Neuronal stem cell (in vitro differentiated cells): ENCODE measurements around the gene CCDC85B. TPM values are rescaled to one million over a fixed set of nuclear protein-coding genes. Genes with fewer than 3 reads are reported as not detected.

Experiments used
- DNase-seq: peaks from one replicate; pipeline ENCODE4 v3.0.0-alpha.2; 2013; ENCODE audit warnings: low spot score
- H2AFZ ChIP-seq: one replicate; pipeline ENCODE4 v1.6.1; 2013; ENCODE audit warnings: mild to moderate bottlenecking, low read length, inconsistent platforms
- H2AK5ac ChIP-seq: 2 replicates; pipeline ENCODE4 v1.6.1; 2013; ENCODE audit warnings: low read depth, mild to moderate bottlenecking, inconsistent platforms, low read length, moderate library complexity, mixed read lengths
- H2BK120ac ChIP-seq: 2 replicates; pipeline ENCODE4 v1.6.1; 2013; ENCODE audit warnings: low read depth, mild to moderate bottlenecking, inconsistent platforms, low read length, moderate library complexity, mixed read lengths
- H2BK12ac ChIP-seq: one replicate; pipeline ENCODE4 v1.6.1; 2013; ENCODE audit warnings: low read length, inconsistent platforms
- H2BK15ac ChIP-seq: 2 replicates; pipeline ENCODE4 v1.6.1; 2013; ENCODE audit warnings: mild to moderate bottlenecking, low read length, inconsistent platforms, mixed read lengths
- H2BK5ac ChIP-seq: one replicate; pipeline ENCODE4 v1.6.1; 2013; ENCODE audit warnings: inconsistent platforms, mild to moderate bottlenecking, low read length, moderate library complexity
- H3K14ac ChIP-seq: one replicate; pipeline ENCODE4 v1.6.1; 2013; ENCODE audit warnings: low read length, inconsistent platforms
- H3K18ac ChIP-seq: 2 replicates; pipeline ENCODE4 v1.6.1; 2013; ENCODE audit warnings: low read length, inconsistent platforms
- H3K23ac ChIP-seq: 2 replicates; pipeline ENCODE4 v1.6.1; 2013; ENCODE audit warnings: low read depth, mild to moderate bottlenecking, mixed read lengths, low read length, inconsistent platforms; ENCODE audit not compliant: poor library complexity
- H3K27ac ChIP-seq: replicated peaks from 3 replicates; pipeline ENCODE4 v1.5.1; 2013; ENCODE audit warnings: low read length, inconsistent platforms
- H3K27me3 ChIP-seq, 3 experiments: 2 replicates each; pipeline ENCODE4 v1.6.1; 2013; ENCODE audit warnings: low read length in 3 of 3, mild to moderate bottlenecking in 2 of 3, inconsistent platforms in 1 of 3, low read depth in 1 of 3, mixed read lengths in 1 of 3, moderate library complexity in 1 of 3; ENCODE audit not compliant: control insufficient read depth in 3 of 3, insufficient read depth in 3 of 3
- H3K36me3 ChIP-seq, 2 donors: replicated peaks in 1 of 2; 2 replicates each; pipeline ENCODE4 v1.6.1; 2013; ENCODE audit warnings: low read length in 2 of 2; ENCODE audit not compliant: control insufficient read depth in 2 of 2, insufficient read depth in 2 of 2
- H3K4ac ChIP-seq: 2 replicates; pipeline ENCODE4 v1.6.1; 2013; ENCODE audit warnings: inconsistent platforms, mild to moderate bottlenecking, low read length, moderate library complexity
- H3K4me1 ChIP-seq, 2 donors: 1 replicate in 1 of 2; 2 replicates in 1 of 2; pipeline ENCODE4 v1.6.1; 2013; ENCODE audit warnings: low read length in 2 of 2, low read depth in 1 of 2; ENCODE audit not compliant: control insufficient read depth in 2 of 2, insufficient read depth in 1 of 2
- H3K4me2 ChIP-seq: one replicate; pipeline ENCODE4 v1.6.1; 2013; ENCODE audit warnings: mild to moderate bottlenecking, low read length, inconsistent platforms; ENCODE audit not compliant: insufficient read depth, poor library complexity, severe bottlenecking
- H3K4me3 ChIP-seq, 2 donors: 2 replicates each; pipeline ENCODE4 v1.5.1; 2013; ENCODE audit warnings: low read length in 2 of 2, mild to moderate bottlenecking in 2 of 2, inconsistent platforms in 1 of 2, moderate library complexity in 1 of 2
- H3K79me1 ChIP-seq: one replicate; pipeline ENCODE4 v1.6.1; 2013; ENCODE audit warnings: low read depth, mild to moderate bottlenecking, inconsistent platforms, low read length, moderate library complexity
- H3K9ac ChIP-seq: one replicate; pipeline ENCODE4 v1.6.1; 2013; ENCODE audit warnings: mild to moderate bottlenecking, low read depth, low read length, inconsistent platforms; ENCODE audit not compliant: poor library complexity
- H3K9me3 ChIP-seq, 2 donors: replicated peaks in 1 of 2; 2 replicates each; pipeline versions ENCODE3 to v1.6.1; 2013; ENCODE audit warnings: low read length in 2 of 2, mild to moderate bottlenecking in 2 of 2, inconsistent platforms in 1 of 2, low read depth in 1 of 2, mixed read lengths in 1 of 2, moderate library complexity in 1 of 2; ENCODE audit not compliant: control insufficient read depth in 2 of 2, insufficient read depth in 1 of 2
- H4K8ac ChIP-seq: one replicate; pipeline ENCODE4 v1.6.1; 2013; ENCODE audit warnings: low read depth, mild to moderate bottlenecking, inconsistent platforms, low read length, moderate library complexity
- H4K91ac ChIP-seq: one replicate; pipeline ENCODE4 v1.6.1; 2013; ENCODE audit warnings: low read length, low read depth, mild to moderate bottlenecking, inconsistent platforms; ENCODE audit not compliant: poor library complexity
- WGBS, 2 donors: extraction: QIAGEN DNeasy Blood & Tissue Kit; methylation state at CpG; one replicate each; pipeline ENCODE4 v1.1.7; 2013; ENCODE audit warnings: missing lambda C conversion rate in 2 of 2, mixed read lengths in 1 of 2; ENCODE audit not compliant: insufficient read length in 2 of 2, insufficient replicate concordance in 1 of 2; ENCODE audit errors: extremely low coverage in 2 of 2; 5-methylcytosine and 5-hydroxymethylcytosine counted together
- polyA plus RNA-seq, 2 experiments: library from polyadenylated mRNA; stranded (reverse); fragments of 200-250 nt; gene quantifications; one replicate each; pipeline ENCODE4 v1.2.3, GENCODE V29; 2013

CCDC85B gene
- 10.5 TPM for polyA plus RNA-seq (2013, experiment 1 of 2)
- 9.7 TPM for polyA plus RNA-seq (2013, experiment 2 of 2)

- H2AK5ac ChIP-seq = peak within 1 kb of the TSS; percentile 97
- H3K4me2 ChIP-seq = peak within 1 kb of the TSS; percentile 100
- peak within 1 kb of the TSS; percentile 98 for H3K18ac ChIP-seq
- peak within 1 kb of the TSS; percentile 48 for H3K27ac ChIP-seq
- no peak within 1 kb of the TSS for H4K91ac ChIP-seq
- H2BK12ac ChIP-seq = peak within 1 kb of the TSS; percentile 52
- H3K27me3 ChIP-seq = peaks cover 0 to 15% (median 0%) of the 10 kb centered on the region in 3 experiments
- H3K4ac ChIP-seq = peak within 1 kb of the TSS; percentile 80
- peak; percentile 93 for DNase-seq
- peaks cover 10 to 15% of the 10 kb centered on the region in 2 donors for H3K36me3 ChIP-seq
- no CpG with 5 or more reads among the region's 94 CpGs for WGBS, 2 donors
- peak within 1 kb of the TSS; percentile 94 for H3K23ac ChIP-seq
- H3K79me1 ChIP-seq = peaks cover 3% of the 10 kb centered on the region
- peak within 1 kb of the TSS; percentile 57 to 86 for H3K4me3 ChIP-seq
- peak within 1 kb of the TSS; percentile 96 for H3K9ac ChIP-seq
- H3K14ac ChIP-seq = peak within 1 kb of the TSS; percentile 99
- peak within 1 kb of the TSS; percentile 90 for H2AFZ ChIP-seq
- peaks cover 24 to 27% of the 10 kb centered on the region in 2 donors for H3K4me1 ChIP-seq
- H2BK5ac ChIP-seq = peak within 1 kb of the TSS; percentile 89
- no peaks in the 10 kb centered on the region for H3K9me3 ChIP-seq
- H2BK120ac ChIP-seq = peak within 1 kb of the TSS; percentile 93
- H2BK15ac ChIP-seq = peak within 1 kb of the TSS; percentile 42
- peak within 1 kb of the TSS; percentile 85 for H4K8ac ChIP-seq
These were observed at the start of gene CCDC85B for GRCh38 chr11:65890324-65891218. Gene CCDC85B (plus strand): TSS chr11:65890673. CDS start chr11:65890784, 111 bp downstream.

GRCh38 chr11:65842144-65842543 lies 48.3 kb upstream of the CCDC85B start:
- H4K91ac ChIP-seq = no peak overlapping the region
- no peak overlapping the region for H4K8ac ChIP-seq
- no peak overlapping the region for H3K9ac ChIP-seq
- H3K4me2 ChIP-seq = no peak overlapping the region
- H3K4ac ChIP-seq = no peak overlapping the region
- no peak overlapping the region for H2AK5ac ChIP-seq
- no peak overlapping the region for H2BK5ac ChIP-seq
- H3K9me3 ChIP-seq = peaks cover 0 to 3% of the 10 kb centered on the region in 2 donors
- H3K79me1 ChIP-seq = no peaks in the 10 kb centered on the region
- H2BK12ac ChIP-seq = no peak overlapping the region
- no peak overlapping the region for H3K4me3 ChIP-seq
- no peak overlapping the region for H3K18ac ChIP-seq
- no peaks in the 10 kb centered on the region for H3K36me3 ChIP-seq
- no peak overlapping the region for H3K27ac ChIP-seq
- H2BK120ac ChIP-seq = no peak overlapping the region
- no peaks in the 10 kb centered on the region for H3K4me1 ChIP-seq
- no peaks in the 10 kb centered on the region for H3K27me3 ChIP-seq
- WGBS, 2 donors = no CpG with 5 or more reads among the region's 4 CpGs
- H2AFZ ChIP-seq = no peak overlapping the region
- no peak overlapping the region for H2BK15ac ChIP-seq
- no peak for DNase-seq
- H3K23ac ChIP-seq = no peak overlapping the region
- H3K14ac ChIP-seq = no peak overlapping the region

- no peak overlapping the region for H3K18ac ChIP-seq
- no peak overlapping the region for H3K4me2 ChIP-seq
- H3K4me1 ChIP-seq = no peaks in the 10 kb centered on the region
- no peak overlapping the region for H4K91ac ChIP-seq
- no peak overlapping the region for H3K27ac ChIP-seq
- no peak overlapping the region for H2AK5ac ChIP-seq
- no peak overlapping the region for H2BK15ac ChIP-seq
- no peak for DNase-seq
- H3K4me3 ChIP-seq = no peak overlapping the region
- no peak overlapping the region for H2BK120ac ChIP-seq
- no CpG with 5 or more reads among the region's 3 CpGs for WGBS, 2 donors
- no peak overlapping the region for H3K14ac ChIP-seq
- H2BK5ac ChIP-seq = no peak overlapping the region
- no peaks in the 10 kb centered on the region for H3K27me3 ChIP-seq
- H3K79me1 ChIP-seq = no peaks in the 10 kb centered on the region
- no peak overlapping the region for H3K9ac ChIP-seq
- H3K4ac ChIP-seq = no peak overlapping the region
- no peaks in the 10 kb centered on the region for H3K9me3 ChIP-seq
- H3K23ac ChIP-seq = no peak overlapping the region
- H3K36me3 ChIP-seq = no peaks in the 10 kb centered on the region
- no peak overlapping the region for H4K8ac ChIP-seq
- no peak overlapping the region for H2AFZ ChIP-seq
- H2BK12ac ChIP-seq = no peak overlapping the region
These were observed 46.7 kb upstream of the CCDC85B start for GRCh38 chr11:65843811-65844210.

GRCh38 chr11:65844231-65844872 lies 46.1 kb upstream of the CCDC85B start:
- Histone ChIP-seq H3K4ac (no peak overlapping the region), H3K14ac (no peak overlapping the region), H3K9ac (no peak overlapping the region), H4K91ac (no peak overlapping the region), H3K4me3 (no peak overlapping the region), H3K9me3 (no peaks in the 10 kb centered on the region), H3K27me3 (no peaks in the 10 kb centered on the region), H2BK5ac (no peak overlapping the region), H3K36me3 (no peaks in the 10 kb centered on the region), H2BK120ac (no peak overlapping the region), H4K8ac (no peak overlapping the region), H3K4me2 (no peak overlapping the region), H2AFZ (no peak overlapping the region), H2BK12ac (no peak overlapping the region), H2BK15ac (no peak overlapping the region), H2AK5ac (no peak overlapping the region), H3K79me1 (no peaks in the 10 kb centered on the region), H3K4me1 (peaks cover 0 to 2% of the 10 kb centered on the region in 2 donors), H3K18ac (no peak overlapping the region), H3K23ac (no peak overlapping the region), H3K27ac (no peak overlapping the region)
- no peak for DNase-seq
- no CpG with 5 or more reads among the region's 10 CpGs for WGBS, 2 donors
